ENCODE data around the gene CFTR. TPM values are rescaled to one million over a fixed set of nuclear protein-coding genes. Genes with fewer than 3 reads are reported as not detected.
"Not testable (repeated sequence)": the region's sequence is repeated elsewhere in the genome, so short reads cannot be mapped to it uniquely, and the experiment has no call there.

CFTR gene
- total RNA-seq: not detected

GRCh38 chr7:117479225-117480054, at the start of gene CFTR:
CFTR (plus strand) TSS chr7:117480025; CDS start chr7:117480095, 70 bp downstream.
- ATAC-seq: no peak
- peaks cover 27% of the 10 kb centered on the region for H3K27me3 Mint-ChIP-seq
- H3K9me3 Mint-ChIP-seq (ENCODE audit: low read depth): no peaks in the 10 kb centered on the region
- no peaks in the 10 kb centered on the region for H3K36me3 Mint-ChIP-seq
- no peak within 1 kb of the TSS for H3K27ac Mint-ChIP-seq
- CTCF ChIA-PET: no interaction called here
- H3K4me3 Mint-ChIP-seq: no peak within 1 kb of the TSS
- H3K4me1 Mint-ChIP-seq: no peaks in the 10 kb centered on the region
- no peak for DNase-seq

- Mint-ChIP-seq H3K9me3 (ENCODE audit: low read depth) (no peaks in the 10 kb centered on the region), H3K27ac (no peak overlapping the region), H3K36me3 (no peaks in the 10 kb centered on the region), H3K4me1 (no peaks in the 10 kb centered on the region), H3K27me3 (no peaks in the 10 kb centered on the region), H3K4me3 (no peak overlapping the region)
- ATAC-seq (no peak), DNase-seq (no peak)
- CTCF ChIA-PET: no interaction called here
These were observed 44.3 kb upstream of the CFTR start for GRCh38 chr7:117435475-117436043.

- ATAC-seq (no peak), DNase-seq (no peak)
- Mint-ChIP-seq H3K27ac (no peak overlapping the region), H3K9me3 (ENCODE audit: low read depth) (peaks cover 5% of the 10 kb centered on the region), H3K36me3 (no peaks in the 10 kb centered on the region), H3K4me3 (no peak overlapping the region), H3K4me1 (no peaks in the 10 kb centered on the region), H3K27me3 (no peaks in the 10 kb centered on the region)
- CTCF ChIA-PET: no interaction called here
These were observed 35.2 kb upstream of the CFTR start for GRCh38 chr7:117444646-117445045.

- DNase-seq (no peak), ATAC-seq (no peak)
- Mint-ChIP-seq H3K27me3 (no peaks in the 10 kb centered on the region), H3K9me3 (ENCODE audit: low read depth) (peaks cover 5% of the 10 kb centered on the region), H3K4me3 (no peak overlapping the region), H3K4me1 (no peaks in the 10 kb centered on the region), H3K36me3 (no peaks in the 10 kb centered on the region), H3K27ac (no peak overlapping the region)
- CTCF ChIA-PET: interaction anchor here (0.6 kb wide), 1 partner anchor 243 kb away, joined by 3 read pairs; no protein-coding TSS in a partner anchor
These were observed 34.6 kb upstream of the CFTR start for GRCh38 chr7:117445206-117445605.

- no peaks in the 10 kb centered on the region for H3K4me1 Mint-ChIP-seq
- no peaks in the 10 kb centered on the region for H3K36me3 Mint-ChIP-seq
- no peak for DNase-seq
- no peak for ATAC-seq
- CTCF ChIA-PET: no interaction called here
- no peak overlapping the region for H3K27ac Mint-ChIP-seq
- H3K27me3 Mint-ChIP-seq: no peaks in the 10 kb centered on the region
- no peak overlapping the region for H3K4me3 Mint-ChIP-seq
- peaks cover 2% of the 10 kb centered on the region for H3K9me3 Mint-ChIP-seq (ENCODE audit: low read depth)
These were observed 33.5 kb upstream of the CFTR start for GRCh38 chr7:117446220-117446815.

- H3K27me3 Mint-ChIP-seq: no peaks in the 10 kb centered on the region
- H3K27ac Mint-ChIP-seq: no peak overlapping the region
- no peak for ATAC-seq
- CTCF ChIA-PET: no interaction called here
- no peaks in the 10 kb centered on the region for H3K36me3 Mint-ChIP-seq
- no peaks in the 10 kb centered on the region for H3K4me1 Mint-ChIP-seq
- no peak overlapping the region for H3K4me3 Mint-ChIP-seq
- no peak for DNase-seq
- peaks cover 2% of the 10 kb centered on the region for H3K9me3 Mint-ChIP-seq (ENCODE audit: low read depth)
These were observed 31.2 kb upstream of the CFTR start for GRCh38 chr7:117448655-117449054.

GRCh38 chr7:117458977-117459583, 20.7 kb upstream of the CFTR start:
- no peaks in the 10 kb centered on the region for H3K36me3 Mint-ChIP-seq
- no peaks in the 10 kb centered on the region for H3K27me3 Mint-ChIP-seq
- H3K27ac Mint-ChIP-seq: no peak overlapping the region
- ATAC-seq: no peak
- H3K4me3 Mint-ChIP-seq: no peak overlapping the region
- no peaks in the 10 kb centered on the region for H3K9me3 Mint-ChIP-seq (ENCODE audit: low read depth)
- no peaks in the 10 kb centered on the region for H3K4me1 Mint-ChIP-seq
- CTCF ChIA-PET: no interaction called here
- DNase-seq: no peak

GRCh38 chr7:117459735-117460134, 20.1 kb upstream of the CFTR start:
- Mint-ChIP-seq H3K9me3 (ENCODE audit: low read depth) (no peaks in the 10 kb centered on the region), H3K27ac (no peak overlapping the region), H3K4me1 (no peaks in the 10 kb centered on the region), H3K36me3 (no peaks in the 10 kb centered on the region), H3K4me3 (no peak overlapping the region), H3K27me3 (no peaks in the 10 kb centered on the region)
- ATAC-seq: no peak
- CTCF ChIA-PET: no interaction called here
- no peak for DNase-seq

- H3K36me3 Mint-ChIP-seq; H3K27ac Mint-ChIP-seq; H3K9me3 Mint-ChIP-seq (ENCODE audit: low read depth); CTCF ChIA-PET; H3K27me3 Mint-ChIP-seq; H3K4me3 Mint-ChIP-seq; DNase-seq; H3K4me1 Mint-ChIP-seq; ATAC-seq: not testable (repeated sequence)
These were observed 19.0 kb upstream of the CFTR start for GRCh38 chr7:117460815-117461214.

GRCh38 chr7:117468174-117468573, 11.7 kb upstream of the CFTR start:
- no peaks in the 10 kb centered on the region for H3K9me3 Mint-ChIP-seq (ENCODE audit: low read depth)
- H3K36me3 Mint-ChIP-seq: no peaks in the 10 kb centered on the region
- CTCF ChIA-PET: no interaction called here
- no peak for DNase-seq
- no peak overlapping the region for H3K4me3 Mint-ChIP-seq
- no peaks in the 10 kb centered on the region for H3K27me3 Mint-ChIP-seq
- no peaks in the 10 kb centered on the region for H3K4me1 Mint-ChIP-seq
- ATAC-seq: no peak
- H3K27ac Mint-ChIP-seq: no peak overlapping the region

GRCh38 chr7:117470777-117471176, 9.0 kb upstream of the CFTR start:
- Mint-ChIP-seq H3K4me3 (no peak overlapping the region), H3K9me3 (ENCODE audit: low read depth) (no peaks in the 10 kb centered on the region), H3K27me3 (no peaks in the 10 kb centered on the region), H3K4me1 (no peaks in the 10 kb centered on the region), H3K36me3 (no peaks in the 10 kb centered on the region), H3K27ac (no peak overlapping the region)
- DNase-seq (no peak), ATAC-seq (no peak)
- CTCF ChIA-PET: no interaction called here

GRCh38 chr7:117472335-117472734, 7.5 kb upstream of the CFTR start:
- H3K4me1 Mint-ChIP-seq: no peaks in the 10 kb centered on the region
- no peaks in the 10 kb centered on the region for H3K27me3 Mint-ChIP-seq
- CTCF ChIA-PET: no interaction called here
- H3K4me3 Mint-ChIP-seq: no peak overlapping the region
- H3K27ac Mint-ChIP-seq: no peak overlapping the region
- ATAC-seq (no peak), DNase-seq (no peak)
- no peaks in the 10 kb centered on the region for H3K9me3 Mint-ChIP-seq (ENCODE audit: low read depth)
- H3K36me3 Mint-ChIP-seq: no peaks in the 10 kb centered on the region

- Mint-ChIP-seq H3K9me3 (ENCODE audit: low read depth) (no peaks in the 10 kb centered on the region), H3K4me3 (no peak overlapping the region), H3K27me3 (peaks cover 27% of the 10 kb centered on the region), H3K36me3 (no peaks in the 10 kb centered on the region), H3K27ac (no peak overlapping the region), H3K4me1 (no peaks in the 10 kb centered on the region)
- DNase-seq (no peak), ATAC-seq (no peak)
- CTCF ChIA-PET: no interaction called here
These were observed 3.1 kb upstream of the CFTR start for GRCh38 chr7:117476557-117477215.
